Measurements from ENCODE around the gene CRIM1. TPM values are rescaled to one million over a fixed set of nuclear protein-coding genes. Genes with fewer than 3 reads are reported as not detected.
A peak's percentile ranks its signal among the peaks of the same experiment; 100 is the strongest.

CRIM1 gene
- total RNA-seq, 2 donors from 2014 or later, result 217 to 465 TPM

DNA sequence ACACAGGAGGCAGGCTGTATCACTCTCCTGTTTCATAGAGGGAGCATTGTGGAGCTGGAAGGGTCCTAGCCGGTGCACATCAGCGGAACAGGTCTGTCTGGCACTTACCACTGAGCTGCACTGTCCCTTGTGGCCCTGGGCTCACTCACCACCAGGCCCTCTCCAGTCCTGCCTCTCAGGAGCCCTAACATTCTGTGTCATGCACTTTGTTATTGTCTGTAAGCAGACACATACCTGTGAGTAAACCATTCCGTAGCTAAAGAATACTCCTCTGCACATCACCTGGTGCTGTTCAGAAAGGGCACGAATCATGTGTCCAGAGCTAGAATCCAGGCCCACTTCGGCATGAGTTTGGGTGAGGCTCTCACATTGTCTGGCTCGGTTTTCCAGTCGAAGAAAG lies 93.6 kb downstream of the CRIM1 start:
- H3K4me1 ChIP-seq (ENCODE audit: control insufficient read depth in 1 of 2, low read depth in 2 of 2), result peaks cover 59 to 98% of the 10 kb centered on the region in 2 donors

DNA sequence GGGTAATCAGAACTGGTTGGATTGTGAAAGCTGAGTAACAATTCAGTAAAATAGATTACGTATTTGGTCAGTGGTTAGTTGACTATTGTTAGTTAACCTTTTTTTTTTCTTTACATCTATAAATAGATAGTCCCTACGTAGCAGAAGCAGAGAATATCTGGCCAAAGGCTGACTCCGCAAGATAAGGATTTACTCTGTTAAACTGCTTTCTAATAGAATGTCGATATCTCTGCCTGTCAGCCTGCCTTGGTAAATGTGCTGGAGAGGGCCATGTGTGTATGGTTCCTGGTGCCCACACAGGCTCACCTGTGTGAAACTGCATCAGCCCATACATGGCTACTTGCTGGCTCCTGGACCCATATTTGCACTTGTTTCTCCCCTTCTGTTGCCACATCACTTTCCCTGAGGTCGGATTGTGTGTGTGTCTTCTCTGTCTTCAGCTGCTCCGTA lies 94.4 kb downstream of the CRIM1 start:
- ATAC-seq (ENCODE audit: insufficient number of reproducible peaks, low FRiP score, low read depth) (no peak), DNase-seq (ENCODE audit: low spot score) (no peak)
- Histone ChIP-seq H3K36me3 (peaks cover 2% of the 10 kb centered on the region), H3K27me3 (replicated peaks; ENCODE audit: insufficient read depth) (no peaks in the 10 kb centered on the region), H3K4me3 (no peak overlapping the region), H3K27ac (peak overlapping the region; percentile 83 to 87), H3K9me3 (no peaks in the 10 kb centered on the region), H3K4me1 (ENCODE audit: control insufficient read depth in 1 of 2, low read depth in 2 of 2) (peaks cover 64 to 98% of the 10 kb centered on the region in 2 donors)
- TF ChIP-seq, protein P1, sequence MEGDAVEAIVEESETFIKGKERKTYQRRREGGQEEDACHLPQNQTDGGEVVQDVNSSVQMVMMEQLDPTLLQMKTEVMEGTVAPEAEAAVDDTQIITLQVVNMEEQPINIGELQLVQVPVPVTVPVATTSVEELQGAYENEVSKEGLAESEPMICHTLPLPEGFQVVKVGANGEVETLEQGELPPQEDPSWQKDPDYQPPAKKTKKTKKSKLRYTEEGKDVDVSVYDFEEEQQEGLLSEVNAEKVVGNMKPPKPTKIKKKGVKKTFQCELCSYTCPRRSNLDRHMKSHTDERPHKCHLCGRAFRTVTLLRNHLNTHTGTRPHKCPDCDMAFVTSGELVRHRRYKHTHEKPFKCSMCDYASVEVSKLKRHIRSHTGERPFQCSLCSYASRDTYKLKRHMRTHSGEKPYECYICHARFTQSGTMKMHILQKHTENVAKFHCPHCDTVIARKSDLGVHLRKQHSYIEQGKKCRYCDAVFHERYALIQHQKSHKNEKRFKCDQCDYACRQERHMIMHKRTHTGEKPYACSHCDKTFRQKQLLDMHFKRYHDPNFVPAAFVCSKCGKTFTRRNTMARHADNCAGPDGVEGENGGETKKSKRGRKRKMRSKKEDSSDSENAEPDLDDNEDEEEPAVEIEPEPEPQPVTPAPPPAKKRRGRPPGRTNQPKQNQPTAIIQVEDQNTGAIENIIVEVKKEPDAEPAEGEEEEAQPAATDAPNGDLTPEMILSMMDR (IDR thresholded peaks at IDR 0.05), result no peak

More for the DNA sequence above, 93.6 kb downstream of the CRIM1 start:
- Histone ChIP-seq H3K27ac (peak overlapping the region; percentile 83 to 87), H3K27me3 (replicated peaks; ENCODE audit: insufficient read depth) (no peaks in the 10 kb centered on the region), H3K9me3 (no peaks in the 10 kb centered on the region), H3K36me3 (peaks cover 5% of the 10 kb centered on the region), H3K4me3 (peak overlapping the region; percentile 22)
- DNase-seq (ENCODE audit: low spot score), result no peak
- TF ChIP-seq, protein P1 (IDR thresholded peaks at IDR 0.05), result no peak
- ATAC-seq (ENCODE audit: insufficient number of reproducible peaks, low FRiP score, low read depth), result no peak

GRCh38 chr2:36450466-36451196 lies 95.1 kb downstream of the CRIM1 start:
- DNase-seq (ENCODE audit: low spot score) (no peak), ATAC-seq (ENCODE audit: insufficient number of reproducible peaks, low FRiP score, low read depth) (no peak)
- Histone ChIP-seq H3K4me3 (peak overlapping the region; percentile 8), H3K27me3 (replicated peaks; ENCODE audit: insufficient read depth) (no peaks in the 10 kb centered on the region), H3K36me3 (no peaks in the 10 kb centered on the region), H3K4me1 (ENCODE audit: control insufficient read depth in 1 of 2, low read depth in 2 of 2) (peaks cover 68 to 98% of the 10 kb centered on the region in 2 donors), H3K27ac (peak overlapping the region; percentile 83 to 87), H3K9me3 (no peaks in the 10 kb centered on the region)
- TF ChIP-seq, protein P1 (IDR thresholded peaks at IDR 0.05), result no peak

DNA sequence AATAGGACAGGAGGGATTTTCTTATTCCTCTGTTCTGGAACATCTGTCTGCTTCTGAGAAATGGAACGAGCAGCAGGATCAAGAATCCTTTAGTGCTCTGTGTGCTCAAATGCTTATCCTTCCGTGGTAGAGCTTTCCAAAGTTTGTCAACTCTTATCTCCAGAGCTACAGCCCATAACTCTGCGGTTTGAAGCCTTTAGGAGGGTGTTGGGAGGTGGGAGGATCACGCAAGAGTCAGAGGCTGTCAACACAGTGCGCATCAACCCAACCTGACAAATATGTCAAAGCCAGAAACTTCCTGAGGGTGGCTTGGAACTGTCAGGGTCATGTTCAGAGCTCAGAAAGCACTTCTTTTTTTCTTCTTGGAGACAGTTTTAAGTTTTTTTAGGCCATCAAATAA lies 95.9 kb downstream of the CRIM1 start:
- Histone ChIP-seq H3K27me3 (replicated peaks; ENCODE audit: insufficient read depth) (no peaks in the 10 kb centered on the region), H3K36me3 (no peaks in the 10 kb centered on the region), H3K4me3 (no peak overlapping the region), H3K27ac (peak overlapping the region; percentile 83 to 87), H3K4me1 (ENCODE audit: control insufficient read depth in 1 of 2, low read depth in 2 of 2) (peaks cover 69 to 98% of the 10 kb centered on the region in 2 donors), H3K9me3 (no peaks in the 10 kb centered on the region)
- DNase-seq (ENCODE audit: low spot score) (no peak), ATAC-seq (ENCODE audit: insufficient number of reproducible peaks, low FRiP score, low read depth) (no peak)
- TF ChIP-seq, protein P1 (IDR thresholded peaks at IDR 0.05), result no peak

DNA sequence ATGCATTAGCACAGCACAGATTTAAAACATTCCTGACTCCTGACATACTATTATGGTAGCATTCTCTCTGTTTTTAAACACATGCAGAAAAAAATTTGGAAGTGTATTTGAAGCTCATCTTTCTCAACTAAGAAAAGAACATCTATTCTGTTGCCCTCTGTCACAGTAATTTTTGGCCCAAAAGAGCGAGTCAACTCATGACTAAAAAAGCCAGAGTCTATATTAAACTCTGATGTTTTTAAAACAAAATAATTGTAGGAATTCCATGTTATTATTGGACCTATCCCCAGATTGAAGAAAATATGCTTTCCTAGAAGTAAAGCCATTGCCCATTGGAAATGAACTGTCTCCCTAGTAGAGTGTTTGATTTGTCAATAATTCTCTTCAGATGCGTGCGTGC lies 96.7 kb downstream of the CRIM1 start:
- ATAC-seq (ENCODE audit: insufficient number of reproducible peaks, low FRiP score, low read depth) (no peak), DNase-seq (ENCODE audit: low spot score) (no peak)
- TF ChIP-seq, protein P1 (IDR thresholded peaks at IDR 0.05), result no peak
- Histone ChIP-seq H3K4me1 (ENCODE audit: control insufficient read depth in 1 of 2, low read depth in 2 of 2) (peaks cover 72 to 97% of the 10 kb centered on the region in 2 donors), H3K4me3 (no peak overlapping the region), H3K36me3 (no peaks in the 10 kb centered on the region), H3K27me3 (replicated peaks; ENCODE audit: insufficient read depth) (no peaks in the 10 kb centered on the region), H3K27ac (peak overlapping the region; percentile 83 to 87), H3K9me3 (no peaks in the 10 kb centered on the region)

Data from thoracic aorta (tissue), 2 donors.